Germinal center (tissue), 1 donor: ENCODE results near the gene TP53TG3E.
"Not testable (repeated sequence)": the region's sequence is repeated elsewhere in the genome, so short reads cannot be mapped to it uniquely, and the experiment has no call there.

Experiments used
- DNase-seq: peaks from one replicate; pipeline ENCODE4 v3.0.0; 2012; ENCODE audit warnings: mixed read lengths, low spot score

Gene TP53TG3E, protein sequence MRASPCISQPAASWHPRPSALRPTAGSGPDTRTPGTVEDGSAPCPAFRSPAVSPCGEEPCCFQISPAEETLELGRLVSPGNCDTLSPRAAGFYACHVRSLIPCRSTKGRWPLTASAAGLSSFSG

DNA sequence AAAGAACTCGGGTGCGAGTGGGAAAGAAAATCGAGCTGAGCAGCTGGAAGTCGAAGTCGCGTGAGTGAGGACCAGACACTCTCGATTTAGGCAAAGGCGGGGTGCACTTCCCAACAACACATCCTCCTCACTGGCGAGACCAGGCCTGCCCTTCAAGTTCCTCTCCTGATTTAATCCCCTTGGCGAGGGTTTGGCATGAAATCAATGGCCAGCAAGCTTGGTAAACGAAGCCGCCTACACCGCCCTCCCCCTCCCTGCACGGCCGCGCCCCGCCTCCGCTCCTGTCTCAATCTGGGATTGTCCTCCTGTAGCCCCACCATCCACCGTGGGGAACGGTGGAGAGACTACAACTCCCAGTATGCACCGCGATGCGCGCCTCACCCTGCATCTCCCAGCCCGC, at the start of gene TP53TG3E:
TP53TG3E (plus strand) TSS at position 301 of the 400 bp plus-strand sequence; CDS start at position 369, 68 bp downstream.
- not testable (repeated sequence) for DNase-seq

DNA sequence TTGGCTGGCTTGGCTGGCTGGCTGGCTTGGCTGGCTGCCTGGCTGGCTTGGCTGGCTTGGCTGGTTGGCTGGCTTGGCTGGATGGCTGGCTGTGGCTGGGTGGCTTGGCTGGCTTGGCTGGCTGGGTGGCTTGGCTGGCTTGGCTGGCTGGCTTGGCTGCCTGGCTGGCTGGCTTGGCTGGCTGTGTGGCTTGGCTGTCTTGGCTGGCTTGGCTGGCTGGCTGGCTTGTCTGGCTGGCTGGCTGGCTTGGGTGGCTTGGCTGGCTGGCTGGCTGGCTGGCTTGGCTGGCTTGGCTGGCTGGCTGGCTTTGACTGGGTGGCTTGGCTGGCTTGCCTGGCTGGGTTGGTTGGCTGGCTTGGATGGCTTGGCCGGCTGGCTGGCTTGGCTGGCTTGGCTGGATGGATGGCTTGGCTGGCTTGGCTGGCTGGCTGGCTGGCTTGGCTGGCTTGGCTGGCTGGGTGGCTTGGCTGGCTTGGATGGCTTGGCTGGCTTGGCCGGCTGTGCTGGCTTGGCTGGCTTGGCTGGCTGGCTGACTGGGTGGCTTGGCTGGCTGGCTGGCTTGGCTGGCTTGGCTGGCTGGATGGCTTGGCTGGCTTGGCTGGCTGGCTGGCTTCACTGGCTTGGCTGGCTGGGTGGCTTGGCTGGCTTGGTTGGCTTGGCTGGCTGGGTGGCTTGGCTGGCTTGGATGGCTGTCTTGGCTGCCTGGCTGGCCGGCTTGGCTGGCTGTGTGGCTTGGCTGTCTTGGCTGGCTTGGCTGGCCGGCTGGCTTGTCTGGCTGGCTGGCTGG, 32.3 kb downstream of the TP53TG3E start:
- DNase-seq = not testable (repeated sequence)

DNA sequence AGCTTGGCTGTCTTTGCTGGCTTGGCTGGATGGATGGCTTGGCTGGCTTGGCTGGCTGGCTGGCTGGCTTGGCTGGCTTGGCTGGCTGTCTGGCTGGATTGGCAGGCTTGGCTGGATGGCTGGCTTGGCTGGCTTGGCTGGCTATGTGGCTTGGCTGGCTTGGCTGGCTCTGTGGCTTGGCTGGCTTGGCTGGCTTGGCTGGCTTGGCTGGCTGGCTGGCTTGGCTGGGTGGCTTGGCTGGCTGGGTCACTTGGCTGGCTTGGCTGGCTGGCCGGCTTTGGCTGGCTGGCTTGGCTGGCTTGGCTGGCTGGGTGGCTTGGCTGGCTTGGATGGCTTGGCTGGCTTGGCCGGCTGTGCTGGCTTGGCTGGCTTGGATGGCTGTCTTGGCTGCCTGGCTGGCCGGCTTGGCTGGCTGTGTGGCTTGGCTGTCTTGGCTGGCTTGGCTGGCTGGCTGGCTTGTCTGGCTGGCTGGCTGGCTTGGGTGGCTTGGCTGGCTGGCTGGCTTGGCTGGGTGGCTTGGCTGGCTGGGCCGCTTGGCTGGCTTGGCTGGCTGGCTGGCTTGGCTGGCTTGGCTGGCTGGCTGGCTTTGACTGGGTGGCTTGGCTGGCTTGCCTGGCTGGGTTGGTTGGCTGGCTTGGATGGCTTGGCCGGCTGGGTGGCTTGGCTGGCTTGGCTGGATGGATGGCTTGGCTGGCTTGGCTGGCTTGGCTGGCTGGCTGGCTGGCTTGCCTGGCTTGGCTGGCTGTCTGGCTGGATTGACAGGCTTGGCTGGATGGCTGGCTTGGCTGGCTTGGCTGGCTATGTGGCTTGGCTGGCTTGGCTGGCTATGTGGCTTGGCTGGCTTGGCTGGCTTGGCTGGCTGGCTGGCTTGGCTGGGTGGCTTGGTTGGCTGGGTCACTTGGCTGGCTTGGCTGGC, 33.8 kb downstream of the TP53TG3E start:
- not testable (repeated sequence) for DNase-seq

DNA sequence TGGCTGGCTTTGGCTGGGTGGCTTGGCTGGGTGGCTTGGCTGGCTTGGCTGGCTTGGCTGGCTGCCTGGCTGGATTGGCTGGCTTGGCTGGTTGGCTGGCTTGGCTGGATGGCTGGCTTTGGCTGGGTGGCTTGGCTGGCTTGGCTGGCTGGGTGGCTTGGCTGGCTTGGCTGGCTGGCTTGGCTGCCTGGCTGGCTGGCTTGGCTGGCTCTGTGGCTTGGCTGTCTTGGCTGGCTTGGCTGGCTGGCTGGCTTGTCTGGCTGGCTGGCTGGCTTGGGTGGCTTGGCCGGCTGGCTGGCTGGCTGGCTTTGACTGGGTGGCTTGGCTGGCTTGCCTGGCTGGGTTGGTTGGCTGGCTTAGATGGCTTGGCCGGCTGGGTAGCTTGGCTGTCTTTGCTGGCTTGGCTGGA, 34.4 kb downstream of the TP53TG3E start:
- not testable (repeated sequence) for DNase-seq

DNA sequence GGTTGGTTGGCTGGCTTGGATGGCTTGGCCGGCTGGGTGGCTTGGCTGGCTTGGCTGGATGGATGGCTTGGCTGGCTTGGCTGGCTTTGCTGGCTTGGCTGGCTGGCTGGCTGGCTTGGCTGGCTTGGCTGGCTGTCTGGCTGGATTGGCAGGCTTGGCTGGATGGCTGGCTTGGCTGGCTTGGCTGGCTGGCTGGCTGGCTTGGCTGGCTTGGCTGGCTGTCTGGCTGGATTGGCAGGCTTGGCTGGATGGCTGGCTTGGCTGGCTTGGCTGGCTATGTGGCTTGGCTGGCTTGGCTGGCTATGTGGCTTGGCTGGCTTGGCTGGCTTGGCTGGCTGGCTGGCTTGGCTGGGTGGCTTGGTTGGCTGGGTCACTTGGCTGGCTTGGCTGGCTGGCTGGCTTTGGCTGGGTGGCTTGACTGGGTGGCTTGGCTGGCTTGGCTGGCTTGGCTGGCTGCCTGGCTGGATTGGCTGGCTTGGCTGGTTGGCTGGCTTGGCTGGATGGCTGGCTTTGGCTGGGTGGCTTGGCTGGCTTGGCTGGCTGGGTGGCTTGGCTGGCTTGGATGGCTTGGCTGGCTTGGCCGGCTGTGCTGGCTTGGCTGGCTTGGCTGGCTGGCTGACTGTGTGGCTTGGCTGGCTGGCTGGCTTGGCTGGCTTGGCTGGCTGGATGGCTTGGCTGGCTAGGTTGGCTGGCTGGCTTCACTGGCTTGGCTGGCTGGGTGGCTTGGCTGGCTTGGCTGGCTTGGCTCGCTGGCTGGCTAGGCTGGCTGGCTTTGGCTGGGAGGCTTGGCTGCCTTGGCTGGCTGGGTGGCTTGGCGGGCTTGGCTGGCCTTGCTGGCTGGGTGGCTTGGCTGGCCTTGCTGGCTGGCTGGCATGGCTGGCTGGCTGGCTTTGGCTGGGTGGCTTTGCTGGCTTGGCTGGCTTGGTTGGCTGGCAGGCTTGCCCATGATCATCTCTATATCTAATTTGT, 35.3 kb downstream of the TP53TG3E start:
- not testable (repeated sequence) for DNase-seq
